ENCODE results near the gene MEGF11.

The MEGF11 gene

DNA sequence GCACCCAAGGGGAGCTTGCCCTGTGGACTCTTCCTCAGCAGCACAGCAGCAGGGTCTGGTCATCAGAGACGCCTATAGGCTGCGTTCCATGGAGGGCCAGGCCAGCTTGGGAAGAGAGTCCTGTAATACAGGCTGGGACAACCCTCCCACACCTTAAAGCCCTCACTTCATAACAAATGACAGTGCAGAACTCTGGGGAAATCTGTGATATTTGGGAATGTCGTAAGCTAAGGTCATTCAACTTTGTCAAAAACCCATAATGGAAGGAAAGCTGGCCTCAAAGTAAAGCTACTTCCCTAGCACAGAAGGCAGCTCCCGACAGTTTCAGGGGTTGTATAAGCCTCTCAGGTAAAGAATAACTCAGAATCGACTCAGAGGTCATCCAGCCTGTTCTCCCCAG is 133.1 kb downstream of the MEGF11 start:
- H3K9ac ChIP-seq (ENCODE audit: low read length) = no peak overlapping the region
- no peak for DNase-seq (ENCODE audit: low read depth)
- no peaks in the 10 kb centered on the region for H3K4me1 ChIP-seq (ENCODE audit: control insufficient read depth, insufficient read depth, low read length)
- H3K9me3 ChIP-seq (ENCODE audit: control insufficient read depth, low read length) = no peaks in the 10 kb centered on the region
- peaks cover 80% of the 10 kb centered on the region for H3K27me3 ChIP-seq (replicated peaks; ENCODE audit: control insufficient read depth, insufficient read depth, low read length)
- H3K4me3 ChIP-seq (ENCODE audit: low read length) = no peak overlapping the region
- H3K36me3 ChIP-seq (ENCODE audit: control insufficient read depth, insufficient read depth, low read length, severe bottlenecking) = no peaks in the 10 kb centered on the region

DNA sequence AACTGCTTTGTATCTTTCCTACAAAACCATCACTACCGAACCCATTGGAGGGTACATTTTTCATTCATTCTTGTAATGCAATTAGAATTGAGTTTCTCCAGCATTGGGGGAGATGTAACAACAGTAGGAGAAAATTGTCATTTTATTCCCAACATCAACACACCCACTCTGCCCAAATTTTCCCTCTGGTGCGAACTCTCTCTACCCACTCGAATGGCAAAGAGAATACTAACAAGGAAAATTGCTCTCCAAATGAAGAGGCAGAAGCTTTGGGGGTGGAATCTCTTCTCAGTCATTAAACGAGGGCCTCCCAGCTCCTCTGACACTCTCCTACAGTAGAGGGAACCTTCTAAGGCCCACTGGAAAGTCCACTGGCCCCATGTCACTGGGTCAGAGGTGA is 135.7 kb downstream of the MEGF11 start:
- H3K9ac ChIP-seq (ENCODE audit: low read length) = no peak overlapping the region
- H3K9me3 ChIP-seq (ENCODE audit: control insufficient read depth, low read length) = no peaks in the 10 kb centered on the region
- no peak overlapping the region for H3K4me3 ChIP-seq (ENCODE audit: low read length)
- H3K36me3 ChIP-seq (ENCODE audit: control insufficient read depth, insufficient read depth, low read length, severe bottlenecking) = no peaks in the 10 kb centered on the region
- peaks cover 72% of the 10 kb centered on the region for H3K27me3 ChIP-seq (replicated peaks; ENCODE audit: control insufficient read depth, insufficient read depth, low read length)
- no peak for DNase-seq (ENCODE audit: low read depth)
- H3K4me1 ChIP-seq (ENCODE audit: control insufficient read depth, insufficient read depth, low read length) = no peaks in the 10 kb centered on the region

DNA sequence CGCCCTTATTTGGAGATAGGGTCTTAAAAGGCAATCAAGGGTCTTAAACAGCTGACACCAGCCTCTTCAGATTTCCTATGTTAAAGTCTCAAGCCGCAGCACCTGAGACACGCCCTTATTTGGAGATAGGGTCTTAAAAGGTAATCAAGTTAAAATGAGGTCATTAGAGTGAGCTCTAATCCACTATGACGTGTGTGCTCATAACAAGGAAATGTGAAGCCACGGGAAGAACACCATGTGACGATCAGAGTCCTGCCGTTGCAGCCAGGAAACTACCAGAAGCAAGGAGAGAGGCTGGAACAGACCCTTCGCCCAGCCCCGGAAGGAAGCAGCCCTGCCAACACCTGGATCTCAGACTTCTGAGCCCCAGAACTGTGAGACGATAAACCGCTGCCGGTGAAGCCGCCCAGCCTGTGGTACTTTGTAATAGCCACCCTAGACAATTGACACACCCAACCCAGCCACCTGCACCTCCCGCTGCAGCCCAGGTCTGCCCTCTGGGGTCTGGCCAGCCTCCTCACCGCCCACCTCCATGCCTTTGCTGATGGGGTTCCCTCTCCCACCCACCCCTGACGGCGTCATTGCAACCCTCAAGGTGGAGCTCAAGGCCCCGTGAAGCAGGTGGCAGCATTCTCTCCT is 137.9 kb downstream of the MEGF11 start:
- DNase-seq (ENCODE audit: low read depth) = no peak
- no peak overlapping the region for H3K9ac ChIP-seq (ENCODE audit: low read length)
- no peaks in the 10 kb centered on the region for H3K4me1 ChIP-seq (ENCODE audit: control insufficient read depth, insufficient read depth, low read length)
- no peaks in the 10 kb centered on the region for H3K9me3 ChIP-seq (ENCODE audit: control insufficient read depth, low read length)
- peaks cover 78% of the 10 kb centered on the region for H3K27me3 ChIP-seq (replicated peaks; ENCODE audit: control insufficient read depth, insufficient read depth, low read length)
- H3K36me3 ChIP-seq (ENCODE audit: control insufficient read depth, insufficient read depth, low read length, severe bottlenecking) = no peaks in the 10 kb centered on the region
- H3K4me3 ChIP-seq (ENCODE audit: low read length) = no peak overlapping the region

DNA sequence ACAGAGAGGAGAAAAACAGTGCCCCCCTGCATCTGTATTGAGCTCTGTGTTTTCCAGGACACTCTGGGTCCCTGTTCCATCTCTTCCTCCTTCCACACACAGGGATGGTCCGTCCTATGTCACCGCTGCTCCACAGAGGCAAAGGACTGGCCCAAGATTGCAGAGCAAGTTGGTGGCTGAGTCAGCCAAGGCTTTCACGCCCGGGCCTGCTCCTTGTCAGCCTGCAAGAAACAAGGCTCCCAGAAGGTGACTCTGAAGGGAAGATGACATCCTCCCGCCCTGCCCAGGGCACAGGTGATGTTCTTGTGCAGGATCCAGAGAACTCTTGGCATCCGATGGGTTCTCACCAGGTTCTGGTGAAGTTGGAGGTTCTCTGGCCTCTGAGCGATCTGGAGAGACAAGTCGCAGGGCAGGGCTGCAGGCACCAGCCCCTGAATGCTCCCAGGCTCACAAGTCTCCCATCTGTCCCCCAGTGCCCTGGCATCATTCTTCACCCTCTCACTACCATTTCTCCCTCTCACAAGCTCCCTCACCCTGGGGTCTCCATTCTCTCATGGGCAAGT is 138.6 kb downstream of the MEGF11 start:
- Histone ChIP-seq H3K4me3 (ENCODE audit: low read length) (no peak overlapping the region), H3K9ac (ENCODE audit: low read length) (no peak overlapping the region), H3K4me1 (ENCODE audit: control insufficient read depth, insufficient read depth, low read length) (no peaks in the 10 kb centered on the region), H3K9me3 (ENCODE audit: control insufficient read depth, low read length) (no peaks in the 10 kb centered on the region), H3K36me3 (ENCODE audit: control insufficient read depth, insufficient read depth, low read length, severe bottlenecking) (no peaks in the 10 kb centered on the region), H3K27me3 (replicated peaks; ENCODE audit: control insufficient read depth, insufficient read depth, low read length) (peaks cover 74% of the 10 kb centered on the region)
- no peak for DNase-seq (ENCODE audit: low read depth)

DNA sequence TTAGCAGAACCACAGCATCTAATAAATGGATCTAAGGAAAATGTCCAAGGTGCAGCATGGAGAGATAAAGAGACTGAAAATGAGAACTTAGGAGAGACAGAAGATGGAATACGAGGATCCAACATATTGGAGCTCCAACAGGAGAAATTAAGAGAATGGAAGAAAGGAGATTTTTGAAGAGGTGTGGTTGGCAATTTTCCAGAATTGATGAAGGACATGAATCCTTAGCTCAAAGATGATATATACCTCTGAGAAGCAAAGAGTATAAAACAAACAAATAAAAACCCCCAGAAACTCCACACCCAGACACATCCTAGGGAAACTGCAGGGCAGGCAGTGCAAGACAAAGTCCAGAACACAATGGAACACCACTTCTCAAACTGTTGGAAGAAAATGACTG is 141.2 kb downstream of the MEGF11 start:
- peaks cover 76% of the 10 kb centered on the region for H3K27me3 ChIP-seq (replicated peaks; ENCODE audit: control insufficient read depth, insufficient read depth, low read length)
- H3K9me3 ChIP-seq (ENCODE audit: control insufficient read depth, low read length) = no peaks in the 10 kb centered on the region
- DNase-seq (ENCODE audit: low read depth) = no peak
- H3K9ac ChIP-seq (ENCODE audit: low read length) = no peak overlapping the region
- no peaks in the 10 kb centered on the region for H3K4me1 ChIP-seq (ENCODE audit: control insufficient read depth, insufficient read depth, low read length)
- no peaks in the 10 kb centered on the region for H3K36me3 ChIP-seq (ENCODE audit: control insufficient read depth, insufficient read depth, low read length, severe bottlenecking)
- no peak overlapping the region for H3K4me3 ChIP-seq (ENCODE audit: low read length)

DNA sequence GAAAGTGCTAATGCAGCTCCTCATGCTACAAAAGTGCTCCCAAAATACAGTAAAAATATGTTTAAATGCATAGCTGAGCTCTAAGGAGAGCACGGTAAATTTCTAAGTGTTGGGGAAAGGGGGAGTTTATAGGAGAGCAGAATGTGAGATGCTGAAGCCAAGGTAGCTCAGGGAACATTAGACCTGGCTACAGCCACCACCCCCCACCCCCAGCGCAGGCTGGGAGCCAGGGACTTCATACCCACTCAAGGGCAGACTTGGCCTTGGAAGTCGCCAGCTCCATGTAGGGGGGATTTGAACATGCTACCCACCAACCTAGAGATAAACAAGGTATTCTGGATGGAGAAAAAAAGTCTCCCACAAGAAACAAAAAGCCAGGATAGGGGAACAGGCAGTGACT is 142.2 kb downstream of the MEGF11 start:
- Histone ChIP-seq H3K9ac (ENCODE audit: low read length) (no peak overlapping the region), H3K4me1 (ENCODE audit: control insufficient read depth, insufficient read depth, low read length) (no peaks in the 10 kb centered on the region), H3K4me3 (ENCODE audit: low read length) (no peak overlapping the region), H3K9me3 (ENCODE audit: control insufficient read depth, low read length) (no peaks in the 10 kb centered on the region), H3K36me3 (ENCODE audit: control insufficient read depth, insufficient read depth, low read length, severe bottlenecking) (no peaks in the 10 kb centered on the region), H3K27me3 (replicated peaks; ENCODE audit: control insufficient read depth, insufficient read depth, low read length) (peaks cover 74% of the 10 kb centered on the region)
- DNase-seq (ENCODE audit: low read depth) = no peak

DNA sequence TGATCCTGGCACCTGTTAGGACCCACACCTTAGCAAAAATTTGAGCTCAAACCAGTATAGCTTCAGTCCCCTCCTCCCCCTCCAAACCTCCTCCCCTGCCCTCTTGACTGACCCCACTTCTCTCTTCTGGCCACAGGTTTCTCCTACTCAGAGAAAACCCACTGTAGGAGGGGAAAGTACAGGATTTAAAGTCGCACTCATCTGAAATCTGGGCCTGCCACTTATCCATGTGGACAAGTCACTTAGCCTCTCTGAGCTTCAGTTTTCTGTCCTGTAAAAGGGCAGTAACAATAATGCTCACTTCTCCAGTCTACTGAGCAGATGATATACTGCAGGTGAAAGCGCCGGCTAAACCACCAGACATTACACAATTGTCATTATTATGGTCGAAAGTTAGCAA is 142.7 kb downstream of the MEGF11 start:
- no peaks in the 10 kb centered on the region for H3K36me3 ChIP-seq (ENCODE audit: control insufficient read depth, insufficient read depth, low read length, severe bottlenecking)
- DNase-seq (ENCODE audit: low read depth) = no peak
- H3K27me3 ChIP-seq (replicated peaks; ENCODE audit: control insufficient read depth, insufficient read depth, low read length) = peaks cover 74% of the 10 kb centered on the region

DNA sequence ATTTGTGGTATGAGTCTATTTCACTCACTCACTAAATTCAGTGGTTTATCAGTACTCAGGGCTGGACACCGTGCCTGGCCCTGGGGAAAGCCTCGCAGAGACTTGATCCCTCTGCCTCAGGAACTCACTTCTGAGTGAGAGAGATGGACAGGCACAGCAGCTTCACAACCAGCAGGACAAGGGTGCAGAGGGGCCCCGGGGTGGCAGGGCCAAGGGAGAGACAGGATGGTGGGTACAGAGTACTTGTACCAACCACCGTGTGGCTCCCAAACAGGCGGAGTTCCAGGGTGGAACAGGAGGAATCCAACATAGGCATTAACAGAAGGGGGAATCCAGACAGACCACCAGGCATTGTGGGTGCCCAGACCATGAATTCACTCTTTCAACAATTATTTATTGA is 143.7 kb downstream of the MEGF11 start:
- no peak overlapping the region for H3K9ac ChIP-seq (ENCODE audit: low read length)
- H3K36me3 ChIP-seq (ENCODE audit: control insufficient read depth, insufficient read depth, low read length, severe bottlenecking) = no peaks in the 10 kb centered on the region
- H3K27me3 ChIP-seq (replicated peaks; ENCODE audit: control insufficient read depth, insufficient read depth, low read length) = peaks cover 72% of the 10 kb centered on the region
- DNase-seq (ENCODE audit: low read depth) = no peak
- H3K4me3 ChIP-seq (ENCODE audit: low read length) = no peak overlapping the region
- H3K9me3 ChIP-seq (ENCODE audit: control insufficient read depth, low read length) = no peaks in the 10 kb centered on the region
- no peaks in the 10 kb centered on the region for H3K4me1 ChIP-seq (ENCODE audit: control insufficient read depth, insufficient read depth, low read length)

More for the DNA sequence above, 142.7 kb downstream of the MEGF11 start:
- H3K9ac ChIP-seq (ENCODE audit: low read length) = no peak overlapping the region
- H3K4me3 ChIP-seq (ENCODE audit: low read length) = no peak overlapping the region
- H3K4me1 ChIP-seq (ENCODE audit: control insufficient read depth, insufficient read depth, low read length) = no peaks in the 10 kb centered on the region
- H3K9me3 ChIP-seq (ENCODE audit: control insufficient read depth, low read length) = no peaks in the 10 kb centered on the region

DNA sequence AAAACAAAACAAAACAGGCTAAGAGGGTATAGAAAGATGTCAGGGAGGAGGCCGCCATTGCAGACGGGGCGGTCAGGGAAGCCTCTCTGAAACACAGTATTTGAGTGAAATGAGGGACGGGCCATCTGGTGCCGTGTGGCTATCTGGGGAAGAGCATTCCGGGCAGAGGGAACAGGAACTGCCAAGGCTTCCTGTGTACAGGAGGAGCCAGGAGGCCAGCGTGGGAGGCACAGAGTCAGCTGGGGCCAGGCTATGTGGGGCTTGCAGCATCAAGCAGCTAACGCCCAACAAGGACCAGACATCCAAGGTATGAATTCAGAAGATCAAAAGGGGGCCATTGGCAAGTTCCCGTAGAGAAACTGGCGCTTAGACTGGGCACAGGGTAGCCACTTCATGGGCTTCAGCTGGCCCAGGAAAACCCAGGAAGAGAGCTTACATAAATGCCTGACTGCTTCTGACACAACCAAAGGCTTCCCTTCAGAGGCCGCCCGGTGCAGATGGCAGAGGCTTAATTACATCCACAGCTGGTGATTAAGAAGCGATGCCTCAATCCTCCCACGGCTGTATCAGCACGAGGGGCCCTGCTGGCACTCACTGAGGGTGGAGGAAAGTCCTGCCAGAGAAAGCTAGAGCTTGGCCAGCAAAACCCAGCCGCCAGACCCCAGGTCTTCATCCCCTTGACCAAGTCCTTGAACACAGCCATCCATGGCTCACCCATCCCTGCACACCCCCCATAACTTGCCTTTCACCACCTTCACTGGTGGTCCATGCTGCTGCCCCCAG is 144.9 kb downstream of the MEGF11 start:
- Histone ChIP-seq H3K4me3 (ENCODE audit: low read length) (no peak overlapping the region), H3K9me3 (ENCODE audit: control insufficient read depth, low read length) (no peaks in the 10 kb centered on the region), H3K27me3 (replicated peaks; ENCODE audit: control insufficient read depth, insufficient read depth, low read length) (peaks cover 76% of the 10 kb centered on the region), H3K36me3 (ENCODE audit: control insufficient read depth, insufficient read depth, low read length, severe bottlenecking) (no peaks in the 10 kb centered on the region), H3K9ac (ENCODE audit: low read length) (no peak overlapping the region), H3K4me1 (ENCODE audit: control insufficient read depth, insufficient read depth, low read length) (no peaks in the 10 kb centered on the region)
- no peak for DNase-seq (ENCODE audit: low read depth)

DNA sequence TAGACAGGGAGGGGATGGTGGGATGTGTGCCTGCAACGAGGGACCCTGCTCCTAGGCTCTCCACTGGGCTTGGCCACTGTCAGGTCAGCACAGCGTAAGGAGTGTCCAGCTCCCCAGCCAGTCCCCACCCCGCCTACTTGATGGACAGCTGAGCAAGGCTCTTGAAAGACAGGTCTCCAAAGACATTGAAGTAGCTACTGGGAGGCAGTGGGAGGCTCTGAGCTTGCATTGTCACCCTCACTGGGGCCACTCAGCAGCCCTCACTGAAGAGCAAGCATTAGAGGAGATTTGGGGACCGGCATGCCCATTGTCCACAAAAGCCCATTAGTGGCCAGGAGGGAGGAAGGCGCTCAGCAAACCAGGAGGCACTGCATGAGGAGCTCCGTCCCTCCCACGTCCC is 146.5 kb downstream of the MEGF11 start:
- peaks cover 87% of the 10 kb centered on the region for H3K27me3 ChIP-seq (replicated peaks; ENCODE audit: control insufficient read depth, insufficient read depth, low read length)

DNA sequence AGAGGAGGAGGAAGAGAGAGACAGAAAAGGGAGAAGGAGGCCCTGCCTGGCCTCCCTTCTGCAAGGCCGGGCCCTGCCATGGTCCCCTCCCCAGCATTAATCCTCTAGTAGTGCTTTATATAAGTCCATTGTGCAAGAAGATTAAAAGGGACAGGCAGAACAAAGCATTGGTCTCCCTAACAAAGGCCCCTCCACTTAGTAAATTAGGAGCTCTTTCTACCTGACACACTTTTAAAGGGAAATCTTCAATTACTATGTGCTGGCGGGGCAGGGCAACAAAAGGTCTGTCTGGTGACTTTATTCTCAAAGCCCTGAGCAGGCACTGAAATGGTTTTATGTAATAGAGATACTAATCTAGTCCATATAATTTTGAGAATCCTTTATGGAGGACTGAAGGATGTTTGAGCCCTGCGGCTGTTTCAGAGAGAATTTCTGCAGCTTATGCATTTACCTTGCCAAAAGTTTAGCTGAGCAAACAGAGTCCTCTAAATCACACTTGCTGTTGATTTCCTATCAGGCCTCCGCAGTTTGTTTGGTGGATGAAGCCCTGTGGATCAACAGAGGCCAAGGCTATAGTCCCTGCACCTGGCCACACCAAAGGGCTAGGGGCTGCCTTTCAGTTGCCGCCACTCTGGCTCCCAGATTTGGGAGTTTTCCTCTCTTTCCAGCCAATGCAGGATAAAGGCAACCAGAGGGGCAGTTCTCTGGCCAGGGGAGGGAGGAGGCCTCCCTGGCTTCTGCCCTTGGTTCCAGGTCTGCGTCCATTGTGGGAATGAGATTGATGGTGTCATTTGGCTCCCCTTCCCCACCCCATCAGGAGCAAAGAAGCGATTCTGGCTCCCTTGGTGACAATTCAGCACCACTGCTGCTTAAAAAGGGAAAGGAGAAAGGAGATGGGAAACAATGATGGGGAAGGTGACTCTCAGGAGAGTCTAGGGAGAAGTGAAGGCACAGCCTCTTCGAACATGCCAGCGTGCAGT is 148.0 kb downstream of the MEGF11 start:
- Histone ChIP-seq H3K9ac (ENCODE audit: low read length) (no peak overlapping the region), H3K36me3 (ENCODE audit: control insufficient read depth, insufficient read depth, low read length, severe bottlenecking) (no peaks in the 10 kb centered on the region), H3K27me3 (replicated peaks; ENCODE audit: control insufficient read depth, insufficient read depth, low read length) (peaks cover 82% of the 10 kb centered on the region), H3K9me3 (ENCODE audit: control insufficient read depth, low read length) (no peaks in the 10 kb centered on the region), H3K4me3 (ENCODE audit: low read length) (no peak overlapping the region), H3K4me1 (ENCODE audit: control insufficient read depth, insufficient read depth, low read length) (peaks cover under 1% of the 10 kb centered on the region)
- DNase-seq (ENCODE audit: low read depth) = no peak

More for the DNA sequence above, 146.5 kb downstream of the MEGF11 start:
- no peaks in the 10 kb centered on the region for H3K9me3 ChIP-seq (ENCODE audit: control insufficient read depth, low read length)
- H3K4me3 ChIP-seq (ENCODE audit: low read length) = no peak overlapping the region
- no peaks in the 10 kb centered on the region for H3K4me1 ChIP-seq (ENCODE audit: control insufficient read depth, insufficient read depth, low read length)
- H3K36me3 ChIP-seq (ENCODE audit: control insufficient read depth, insufficient read depth, low read length, severe bottlenecking) = no peaks in the 10 kb centered on the region
- no peak overlapping the region for H3K9ac ChIP-seq (ENCODE audit: low read length)
- no peak for DNase-seq (ENCODE audit: low read depth)
